ENCODE data around the gene JMJD1C.

JMJD1C gene

GRCh38 chr10:63465293-63466143, at the start of gene JMJD1C:
JMJD1C (minus strand) TSS chr10:63465977; CDS start chr10:63465662, 315 bp downstream.
- TF ChIP-seq GATA2 (IDR thresholded peaks at IDR 0.05; ENCODE audit: low read depth, low read length) = no peak
- no peak for TF ChIP-seq GATA3 (IDR thresholded peaks at IDR 0.05; ENCODE audit: low read depth, low read length)

GRCh38 chr10:63515002-63515763, 49.4 kb upstream of the JMJD1C start:
- TF ChIP-seq GATA2 (IDR thresholded peaks at IDR 0.05; ENCODE audit: low read depth, low read length) = no peak
- no peak for TF ChIP-seq GATA3 (IDR thresholded peaks at IDR 0.05; ENCODE audit: low read depth, low read length)

- no peak for TF ChIP-seq GATA2 (IDR thresholded peaks at IDR 0.05; ENCODE audit: low read depth, low read length)
- TF ChIP-seq GATA3 (IDR thresholded peaks at IDR 0.05; ENCODE audit: low read depth, low read length) = no peak
Observed at GRCh38 chr10:63506554-63506953, 40.8 kb upstream of the JMJD1C start.

GRCh38 chr10:63505562-63505961, 39.8 kb upstream of the JMJD1C start:
- TF ChIP-seq GATA3 (IDR thresholded peaks at IDR 0.05; ENCODE audit: low read depth, low read length) = no peak
- TF ChIP-seq GATA2 (IDR thresholded peaks at IDR 0.05; ENCODE audit: low read depth, low read length) = no peak

GRCh38 chr10:63504145-63504881, 38.5 kb upstream of the JMJD1C start:
- no peak for TF ChIP-seq GATA3 (IDR thresholded peaks at IDR 0.05; ENCODE audit: low read depth, low read length)
- no peak for TF ChIP-seq GATA2 (IDR thresholded peaks at IDR 0.05; ENCODE audit: low read depth, low read length)

GRCh38 chr10:63503395-63503794, 37.6 kb upstream of the JMJD1C start:
- TF ChIP-seq GATA3 (IDR thresholded peaks at IDR 0.05; ENCODE audit: low read depth, low read length) (no peak), GATA2 (IDR thresholded peaks at IDR 0.05; ENCODE audit: low read depth, low read length) (no peak)

- TF ChIP-seq GATA3 (IDR thresholded peaks at IDR 0.05; ENCODE audit: low read depth, low read length) (no peak), GATA2 (IDR thresholded peaks at IDR 0.05; ENCODE audit: low read depth, low read length) (no peak)
Observed at GRCh38 chr10:63502832-63503231, 37.1 kb upstream of the JMJD1C start.

- TF ChIP-seq GATA3 (IDR thresholded peaks at IDR 0.05; ENCODE audit: low read depth, low read length) (no peak), GATA2 (IDR thresholded peaks at IDR 0.05; ENCODE audit: low read depth, low read length) (no peak)
Observed at GRCh38 chr10:63501954-63502353, 36.2 kb upstream of the JMJD1C start.

GRCh38 chr10:63498665-63499064, 32.9 kb upstream of the JMJD1C start:
- TF ChIP-seq GATA2 (IDR thresholded peaks at IDR 0.05; ENCODE audit: low read depth, low read length) (no peak), GATA3 (IDR thresholded peaks at IDR 0.05; ENCODE audit: low read depth, low read length) (no peak)

- TF ChIP-seq GATA2 (IDR thresholded peaks at IDR 0.05; ENCODE audit: low read depth, low read length) (no peak), GATA3 (IDR thresholded peaks at IDR 0.05; ENCODE audit: low read depth, low read length) (no peak)
Observed at GRCh38 chr10:63497321-63497720, 31.5 kb upstream of the JMJD1C start.

- no peak for TF ChIP-seq GATA2 (IDR thresholded peaks at IDR 0.05; ENCODE audit: low read depth, low read length)
Observed at GRCh38 chr10:63496561-63496960, 30.8 kb upstream of the JMJD1C start.

- TF ChIP-seq GATA2 (IDR thresholded peaks at IDR 0.05; ENCODE audit: low read depth, low read length) = no peak
- no peak for TF ChIP-seq GATA3 (IDR thresholded peaks at IDR 0.05; ENCODE audit: low read depth, low read length)
Observed at GRCh38 chr10:63494951-63495350, 29.2 kb upstream of the JMJD1C start.

GRCh38 chr10:63493004-63493403, 27.2 kb upstream of the JMJD1C start:
- TF ChIP-seq GATA3 (IDR thresholded peaks at IDR 0.05; ENCODE audit: low read depth, low read length) = no peak
- TF ChIP-seq GATA2 (IDR thresholded peaks at IDR 0.05; ENCODE audit: low read depth, low read length) = no peak

Measured in SH-SY5Y (cell line).